Esophagus squamous epithelium (tissue), 4 donors: ENCODE results near the gene GGACT.

Experiments
- POLR2A ChIP-seq, 4 donors: fragments of 450-650 bp; IDR thresholded peaks; one replicate each; pipeline ENCODE4 v1.6.1; 2017; ENCODE audit warnings: antibody characterized with exemption in 4 of 4, mild to moderate bottlenecking in 4 of 4, moderate library complexity in 3 of 4
- TF ChIP-seq, protein P1 (sequence below), 6 experiments: fragments of 450-650 bp in 4 of 6; fragments of 200-600 bp in 2 of 6; sonication (generic) in 2 of 6; IDR thresholded peaks; one replicate each; pipeline ENCODE4 v1.5.1; 2016 to 2019; ENCODE audit warnings: antibody characterized with exemption in 6 of 6, mild to moderate bottlenecking in 4 of 6, moderate library complexity in 4 of 6

DNA sequence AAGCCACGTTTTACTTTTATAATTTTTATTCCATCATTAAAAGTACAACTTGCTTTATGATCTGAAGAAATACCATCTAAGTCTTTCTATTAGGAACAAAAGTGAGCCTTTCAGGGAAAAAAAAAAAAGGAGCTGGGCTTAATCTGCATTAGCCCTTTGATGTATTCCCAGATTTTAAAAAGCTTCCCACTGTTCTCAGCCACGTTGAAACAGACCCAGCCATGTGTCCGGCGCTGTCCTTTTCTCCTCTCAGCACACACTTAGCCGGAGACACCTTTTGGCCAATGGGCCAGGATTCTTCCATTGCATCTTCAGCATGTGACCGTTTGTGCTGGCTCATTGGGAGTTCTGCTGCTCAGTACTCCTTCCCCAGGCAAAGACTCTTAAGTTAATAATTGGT, 105.5 kb downstream of the GGACT start:
- TF ChIP-seq, protein P1, sequence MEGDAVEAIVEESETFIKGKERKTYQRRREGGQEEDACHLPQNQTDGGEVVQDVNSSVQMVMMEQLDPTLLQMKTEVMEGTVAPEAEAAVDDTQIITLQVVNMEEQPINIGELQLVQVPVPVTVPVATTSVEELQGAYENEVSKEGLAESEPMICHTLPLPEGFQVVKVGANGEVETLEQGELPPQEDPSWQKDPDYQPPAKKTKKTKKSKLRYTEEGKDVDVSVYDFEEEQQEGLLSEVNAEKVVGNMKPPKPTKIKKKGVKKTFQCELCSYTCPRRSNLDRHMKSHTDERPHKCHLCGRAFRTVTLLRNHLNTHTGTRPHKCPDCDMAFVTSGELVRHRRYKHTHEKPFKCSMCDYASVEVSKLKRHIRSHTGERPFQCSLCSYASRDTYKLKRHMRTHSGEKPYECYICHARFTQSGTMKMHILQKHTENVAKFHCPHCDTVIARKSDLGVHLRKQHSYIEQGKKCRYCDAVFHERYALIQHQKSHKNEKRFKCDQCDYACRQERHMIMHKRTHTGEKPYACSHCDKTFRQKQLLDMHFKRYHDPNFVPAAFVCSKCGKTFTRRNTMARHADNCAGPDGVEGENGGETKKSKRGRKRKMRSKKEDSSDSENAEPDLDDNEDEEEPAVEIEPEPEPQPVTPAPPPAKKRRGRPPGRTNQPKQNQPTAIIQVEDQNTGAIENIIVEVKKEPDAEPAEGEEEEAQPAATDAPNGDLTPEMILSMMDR (IDR thresholded peaks at IDR 0.05): no peak
- TF ChIP-seq POLR2A (IDR thresholded peaks at IDR 0.05): no peak
